ENCODE results near the gene BUB1. TPM values are rescaled to one million over a fixed set of nuclear protein-coding genes. Genes with fewer than 3 reads are reported as not detected.
"Not testable (repeated sequence)": the region's sequence is repeated elsewhere in the genome, so short reads cannot be mapped to it uniquely, and the experiment has no call there.

BUB1 gene
- total RNA-seq, 1 experiment from 2014 or later: 136 TPM

DNA sequence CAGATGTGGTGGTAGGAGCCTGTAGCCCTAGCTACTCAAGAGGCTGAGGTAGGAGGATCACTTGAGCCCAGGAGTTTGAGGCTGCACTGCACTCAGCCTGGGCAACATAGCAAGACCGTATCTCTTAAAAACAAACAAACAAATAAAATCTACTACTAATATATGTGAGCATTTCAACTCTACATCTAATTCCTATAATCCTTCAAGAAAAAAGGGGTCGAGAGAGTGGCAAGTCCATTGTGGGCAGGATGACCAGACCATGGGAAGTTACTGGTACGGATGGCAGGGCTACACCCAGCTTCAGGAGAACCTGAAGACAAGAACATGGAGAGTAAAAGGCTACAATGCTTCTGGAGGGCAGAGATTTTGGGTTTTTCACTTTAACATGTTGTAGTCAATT, 24.0 kb downstream of the BUB1 start:
- Histone ChIP-seq H3K4me3 (ENCODE audit: insufficient read depth, low read depth, low read length) (no peak overlapping the region), H3K36me3 (replicated peaks; ENCODE audit: control insufficient read depth, insufficient read depth, low read length) (peaks cover 49% of the 10 kb centered on the region), H3K27me3 (ENCODE audit: control insufficient read depth, insufficient read depth, low read length) (no peaks in the 10 kb centered on the region)
- no peak for DNase-seq

GRCh38 chr2:110650346-110650745, 27.5 kb downstream of the BUB1 start:
- Histone ChIP-seq H3K27me3 (ENCODE audit: control insufficient read depth, insufficient read depth, low read length) (no peaks in the 10 kb centered on the region), H3K36me3 (replicated peaks; ENCODE audit: control insufficient read depth, insufficient read depth, low read length) (peaks cover 26% of the 10 kb centered on the region), H3K4me3 (ENCODE audit: insufficient read depth, low read depth, low read length) (no peak overlapping the region)
- DNase-seq: no peak

DNA sequence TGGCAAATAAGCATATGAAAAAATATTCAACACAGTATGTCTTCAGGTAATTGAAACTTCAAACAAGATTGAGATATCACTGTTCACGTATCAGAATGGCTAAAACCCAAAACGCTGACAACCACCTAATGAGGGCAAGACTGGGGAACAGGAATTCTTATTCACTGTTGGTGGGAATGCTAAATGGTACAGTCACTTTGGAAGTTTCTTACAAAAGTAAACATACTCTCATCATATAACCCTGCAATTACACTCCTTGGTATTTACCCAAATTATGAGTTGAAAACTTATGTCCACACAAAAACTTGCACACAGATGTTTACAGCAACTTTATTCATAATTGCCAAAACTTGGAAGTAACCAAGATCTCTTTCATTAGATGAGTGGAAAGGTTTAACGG, 30.1 kb downstream of the BUB1 start:
- no peaks in the 10 kb centered on the region for H3K27me3 ChIP-seq (ENCODE audit: control insufficient read depth, insufficient read depth, low read length)
- peaks cover 20% of the 10 kb centered on the region for H3K36me3 ChIP-seq (replicated peaks; ENCODE audit: control insufficient read depth, insufficient read depth, low read length)
- H3K4me3 ChIP-seq (ENCODE audit: insufficient read depth, low read depth, low read length): no peak overlapping the region
- DNase-seq: no peak

GRCh38 chr2:110645616-110646015, 32.2 kb downstream of the BUB1 start:
- peaks cover 21% of the 10 kb centered on the region for H3K36me3 ChIP-seq (replicated peaks; ENCODE audit: control insufficient read depth, insufficient read depth, low read length)

GRCh38 chr2:110644357-110644756, 33.5 kb downstream of the BUB1 start:
- Histone ChIP-seq H3K36me3 (replicated peaks; ENCODE audit: control insufficient read depth, insufficient read depth, low read length) (peaks cover 22% of the 10 kb centered on the region), H3K4me3 (ENCODE audit: insufficient read depth, low read depth, low read length) (no peak overlapping the region), H3K27me3 (ENCODE audit: control insufficient read depth, insufficient read depth, low read length) (no peaks in the 10 kb centered on the region)
- DNase-seq: no peak

More at GRCh38 chr2:110645616-110646015, 32.2 kb downstream of the BUB1 start:
- no peak overlapping the region for H3K4me3 ChIP-seq (ENCODE audit: insufficient read depth, low read depth, low read length)
- DNase-seq: no peak
- H3K27me3 ChIP-seq (ENCODE audit: control insufficient read depth, insufficient read depth, low read length): no peaks in the 10 kb centered on the region

- H3K36me3 ChIP-seq (replicated peaks; ENCODE audit: control insufficient read depth, insufficient read depth, low read length): peaks cover 23% of the 10 kb centered on the region
- no peak overlapping the region for H3K4me3 ChIP-seq (ENCODE audit: insufficient read depth, low read depth, low read length)
- H3K27me3 ChIP-seq (ENCODE audit: control insufficient read depth, insufficient read depth, low read length): no peaks in the 10 kb centered on the region
- no peak for DNase-seq
Observed at GRCh38 chr2:110642360-110642759, 35.5 kb downstream of the BUB1 start.

- DNase-seq: no peak
- no peak overlapping the region for H3K4me3 ChIP-seq (ENCODE audit: insufficient read depth, low read depth, low read length)
- H3K27me3 ChIP-seq (ENCODE audit: control insufficient read depth, insufficient read depth, low read length): no peaks in the 10 kb centered on the region
- peaks cover 26% of the 10 kb centered on the region for H3K36me3 ChIP-seq (replicated peaks; ENCODE audit: control insufficient read depth, insufficient read depth, low read length)
Observed at GRCh38 chr2:110639972-110640371, 37.9 kb downstream of the BUB1 start.

DNA sequence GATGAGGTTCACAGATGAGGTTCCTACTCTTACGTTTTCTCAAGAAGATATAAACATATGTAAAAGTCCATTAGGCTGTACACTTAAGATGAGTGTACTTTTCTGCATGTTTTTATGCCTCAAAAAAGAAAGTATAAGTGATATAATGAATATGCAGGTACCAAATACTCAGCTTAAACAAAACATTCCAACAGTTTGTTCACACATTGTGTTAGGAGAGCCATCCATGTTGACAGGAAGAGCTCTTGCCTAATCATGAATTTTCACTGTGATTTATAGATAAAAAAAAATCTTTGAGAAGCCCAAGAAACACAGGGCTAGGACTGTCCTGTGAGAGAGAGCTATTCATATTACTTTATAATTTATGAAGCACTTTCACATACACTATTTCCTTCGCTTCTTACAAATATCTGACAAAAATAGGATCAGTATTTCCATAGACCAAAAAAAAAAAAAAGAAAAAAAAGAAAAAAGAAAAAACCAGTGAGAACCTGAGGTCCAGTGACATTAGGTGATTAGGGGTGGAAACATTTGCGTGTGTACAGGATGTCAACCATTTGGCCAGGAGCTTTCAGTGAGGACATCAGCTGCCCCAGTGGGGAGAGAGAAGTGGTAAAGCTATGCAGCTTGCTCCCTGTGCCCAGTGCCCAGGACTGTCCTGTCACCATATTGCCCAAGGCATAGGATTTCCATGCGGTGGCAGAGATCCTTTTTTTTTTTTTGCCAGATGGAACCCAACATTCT, 38.7 kb downstream of the BUB1 start:
- no peak overlapping the region for H3K4me3 ChIP-seq (ENCODE audit: insufficient read depth, low read depth, low read length)
- no peak for DNase-seq
- H3K27me3 ChIP-seq (ENCODE audit: control insufficient read depth, insufficient read depth, low read length): no peaks in the 10 kb centered on the region
- H3K36me3 ChIP-seq (replicated peaks; ENCODE audit: control insufficient read depth, insufficient read depth, low read length): peaks cover 30% of the 10 kb centered on the region

DNA sequence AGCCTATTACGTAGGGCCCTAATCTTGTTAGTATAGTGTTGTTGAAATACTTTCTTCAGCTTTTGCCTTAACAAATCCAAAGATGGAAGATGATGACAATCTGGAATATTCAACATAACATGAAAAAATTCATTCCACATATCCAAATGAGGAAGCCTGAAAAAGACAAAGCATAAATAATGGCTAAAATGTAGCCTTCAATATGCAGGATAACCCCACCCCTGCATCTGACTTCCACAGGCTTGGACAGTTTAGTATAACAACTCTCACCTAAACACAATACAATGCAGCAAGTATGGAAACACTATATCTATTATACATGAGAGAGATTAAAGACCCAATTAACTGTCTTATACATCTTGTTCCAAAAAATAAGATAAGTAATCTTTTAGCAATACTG, 39.9 kb downstream of the BUB1 start:
- H3K27me3 ChIP-seq (ENCODE audit: control insufficient read depth, insufficient read depth, low read length): no peaks in the 10 kb centered on the region
- no peak overlapping the region for H3K4me3 ChIP-seq (ENCODE audit: insufficient read depth, low read depth, low read length)
- peaks cover 29% of the 10 kb centered on the region for H3K36me3 ChIP-seq (replicated peaks; ENCODE audit: control insufficient read depth, insufficient read depth, low read length)
- DNase-seq: no peak

DNA sequence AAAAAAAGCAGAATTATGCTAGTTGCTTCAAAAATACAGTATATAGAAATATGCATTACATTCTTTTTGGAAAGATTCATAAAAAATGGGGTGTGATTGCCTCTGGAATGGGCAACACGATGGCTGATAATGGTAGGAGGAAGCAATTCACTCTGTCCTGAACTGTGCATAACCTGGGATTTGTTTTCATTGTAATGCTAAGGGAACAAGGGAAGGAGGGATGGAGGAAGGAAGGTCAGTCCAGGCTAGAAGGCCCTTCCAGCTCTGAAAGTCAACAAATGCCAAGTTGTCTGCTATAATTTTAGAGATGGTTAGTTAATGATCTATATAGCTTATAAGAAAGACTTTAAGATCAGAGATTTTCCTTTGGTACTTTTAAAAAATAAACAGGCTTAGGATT, 40.8 kb downstream of the BUB1 start:
- peaks cover 23% of the 10 kb centered on the region for H3K36me3 ChIP-seq (replicated peaks; ENCODE audit: control insufficient read depth, insufficient read depth, low read length)
- DNase-seq: peak; percentile 9
- no peaks in the 10 kb centered on the region for H3K27me3 ChIP-seq (ENCODE audit: control insufficient read depth, insufficient read depth, low read length)
- H3K4me3 ChIP-seq (ENCODE audit: insufficient read depth, low read depth, low read length): no peak overlapping the region

DNA sequence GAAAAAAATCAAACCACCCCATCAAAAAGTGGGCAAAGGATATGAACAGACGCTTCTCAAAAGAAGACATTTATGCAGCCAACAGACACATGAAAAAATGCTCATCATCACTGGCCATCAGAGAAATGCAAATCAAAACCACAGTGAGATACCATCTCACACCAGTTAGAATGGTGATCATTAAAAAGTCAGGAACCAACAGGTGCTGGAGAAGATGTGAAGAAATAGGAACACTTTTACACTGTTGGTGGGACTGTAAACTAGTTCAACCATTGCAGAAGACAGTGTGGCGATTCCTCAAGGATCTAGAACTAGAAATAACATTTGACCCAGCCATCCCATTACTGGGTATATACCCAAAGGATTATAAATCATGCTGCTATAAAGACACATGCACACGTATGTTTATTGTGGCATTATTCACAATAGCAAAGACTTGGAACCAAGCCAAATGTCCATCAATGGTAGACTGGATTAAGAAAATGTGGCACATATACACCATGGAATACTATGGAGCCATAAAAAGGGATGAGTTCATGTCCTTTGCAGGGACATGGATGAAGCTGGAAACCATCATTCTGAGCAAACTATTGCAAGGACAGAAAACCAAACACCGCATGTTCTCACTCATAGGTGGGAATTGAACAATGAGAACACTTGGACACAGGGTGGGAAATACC, 41.8 kb downstream of the BUB1 start:
- H3K36me3 ChIP-seq (replicated peaks; ENCODE audit: control insufficient read depth, insufficient read depth, low read length): peaks cover 20% of the 10 kb centered on the region
- H3K4me3 ChIP-seq (ENCODE audit: insufficient read depth, low read depth, low read length); DNase-seq; H3K27me3 ChIP-seq (ENCODE audit: control insufficient read depth, insufficient read depth, low read length): not testable (repeated sequence)

- H3K27me3 ChIP-seq (ENCODE audit: control insufficient read depth, insufficient read depth, low read length); DNase-seq; H3K4me3 ChIP-seq (ENCODE audit: insufficient read depth, low read depth, low read length); H3K36me3 ChIP-seq (replicated peaks; ENCODE audit: control insufficient read depth, insufficient read depth, low read length): not testable (repeated sequence)
Observed at GRCh38 chr2:110627348-110627747, 50.5 kb downstream of the BUB1 start.

- not testable (repeated sequence) for DNase-seq; H3K27me3 ChIP-seq (ENCODE audit: control insufficient read depth, insufficient read depth, low read length); H3K36me3 ChIP-seq (replicated peaks; ENCODE audit: control insufficient read depth, insufficient read depth, low read length)
Observed at GRCh38 chr2:110619326-110619939, 58.4 kb downstream of the BUB1 start.

GRCh38 chr2:110613927-110614326, 63.9 kb downstream of the BUB1 start:
- DNase-seq; H3K36me3 ChIP-seq (replicated peaks; ENCODE audit: control insufficient read depth, insufficient read depth, low read length): not testable (repeated sequence)

More at GRCh38 chr2:110619326-110619939, 58.4 kb downstream of the BUB1 start:
- not testable (repeated sequence) for H3K4me3 ChIP-seq (ENCODE audit: insufficient read depth, low read depth, low read length)

More at GRCh38 chr2:110613927-110614326, 63.9 kb downstream of the BUB1 start:
- H3K4me3 ChIP-seq (ENCODE audit: insufficient read depth, low read depth, low read length); H3K27me3 ChIP-seq (ENCODE audit: control insufficient read depth, insufficient read depth, low read length): not testable (repeated sequence)
